Choroid plexus epithelial cell (primary cell): Measurements from ENCODE around the gene TSPAN12.

Source experiments
- DNase-seq: peaks from one replicate; pipeline ENCODE4 v3.0.0-alpha.2; 2010; ENCODE audit warnings: low read depth
- H3K4me3 ChIP-seq: 2 replicates; pipeline ENCODE4 v1.5.1; 2011; ENCODE audit warnings: low read depth, mild to moderate bottlenecking, control low read depth, low read length, moderate library complexity
- CTCF ChIP-seq: conservative IDR thresholded peaks from 2 replicates; pipeline ENCODE4 v1.5.1; 2011; ENCODE audit warnings: low read depth, mild to moderate bottlenecking, control low read depth, inconsistent platforms, low read length, moderate library complexity

The TSPAN12 gene

DNA sequence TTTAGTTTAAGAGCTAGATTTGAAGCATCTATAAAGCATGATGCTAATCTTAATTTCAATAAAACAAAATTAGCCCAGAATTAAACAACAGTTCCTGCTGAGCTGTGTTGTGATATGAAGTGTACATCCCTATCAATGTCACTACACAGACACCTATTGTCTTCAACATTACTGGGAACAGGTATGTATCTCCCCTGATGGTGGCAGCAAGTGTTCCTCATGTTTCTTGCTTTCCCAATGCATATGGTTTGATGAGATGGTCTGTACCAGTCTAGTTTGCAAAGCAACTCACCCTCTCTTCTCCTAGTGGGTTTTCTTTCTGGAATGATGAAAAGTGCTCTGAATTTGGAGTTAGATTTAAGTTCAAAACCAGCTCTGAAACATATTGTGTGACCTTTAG is 38.1 kb downstream of the TSPAN12 start:
- DNase-seq: no peak
- H3K4me3 ChIP-seq: no peak overlapping the region
- TF ChIP-seq CTCF: no peak

DNA sequence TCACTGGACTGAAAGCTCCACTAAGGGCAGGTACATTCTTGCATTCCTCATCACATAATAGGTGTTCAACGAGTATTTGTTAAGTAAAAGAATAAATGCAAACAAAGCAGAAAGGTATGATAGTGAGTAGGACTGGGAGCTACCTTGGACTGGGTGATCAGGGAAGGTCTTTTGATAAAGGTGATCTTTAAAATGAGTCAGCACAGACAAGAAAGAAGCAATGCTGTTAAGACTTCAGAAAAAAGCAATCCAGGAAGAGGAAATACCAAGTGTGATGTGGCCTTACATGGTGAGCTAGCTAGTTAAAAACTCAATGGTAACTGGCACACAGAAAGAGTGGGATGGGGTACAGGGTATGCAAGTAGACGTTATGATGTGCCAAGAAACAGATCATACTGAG is 40.1 kb downstream of the TSPAN12 start:
- TF ChIP-seq CTCF: no peak
- H3K4me3 ChIP-seq: no peak overlapping the region
- no peak for DNase-seq

- H3K4me3 ChIP-seq: no peak overlapping the region
- no peak for DNase-seq
- no peak for TF ChIP-seq CTCF
Measured at GRCh38 chr7:120814253-120814939, 43.5 kb downstream of the TSPAN12 start.

DNA sequence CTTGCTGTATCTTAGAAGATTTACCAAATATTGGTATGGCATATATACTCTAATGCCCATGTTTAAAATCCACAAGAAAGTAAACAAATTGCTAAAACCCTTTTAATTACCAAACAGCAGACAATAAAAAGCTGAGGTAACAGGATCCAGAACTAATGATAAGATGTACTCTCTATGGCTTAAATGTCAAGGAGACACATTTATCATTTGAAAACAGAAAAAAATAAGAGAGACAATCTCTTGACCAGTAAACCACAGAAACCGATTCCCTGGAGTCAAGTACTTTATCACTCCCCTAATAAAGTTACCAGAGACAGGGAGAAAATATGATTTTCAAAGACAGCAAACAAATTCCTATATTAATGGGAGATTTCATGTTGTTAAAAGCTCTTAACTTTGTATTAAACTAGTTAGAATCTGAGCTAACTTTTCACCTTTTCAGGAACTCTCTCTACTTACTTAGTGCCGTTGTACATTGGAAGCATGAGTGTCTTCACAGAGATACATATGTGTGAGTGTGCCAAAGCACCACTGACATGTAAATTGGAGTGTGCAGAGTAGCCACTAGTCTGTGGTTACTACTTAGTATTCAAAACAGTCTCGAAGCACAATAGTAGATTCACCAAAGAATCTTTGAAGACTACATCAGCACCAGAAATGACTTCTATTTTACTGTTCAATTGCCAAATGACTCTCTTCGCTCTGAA is 44.2 kb downstream of the TSPAN12 start:
- no peak overlapping the region for H3K4me3 ChIP-seq
- TF ChIP-seq CTCF: no peak
- no peak for DNase-seq

DNA sequence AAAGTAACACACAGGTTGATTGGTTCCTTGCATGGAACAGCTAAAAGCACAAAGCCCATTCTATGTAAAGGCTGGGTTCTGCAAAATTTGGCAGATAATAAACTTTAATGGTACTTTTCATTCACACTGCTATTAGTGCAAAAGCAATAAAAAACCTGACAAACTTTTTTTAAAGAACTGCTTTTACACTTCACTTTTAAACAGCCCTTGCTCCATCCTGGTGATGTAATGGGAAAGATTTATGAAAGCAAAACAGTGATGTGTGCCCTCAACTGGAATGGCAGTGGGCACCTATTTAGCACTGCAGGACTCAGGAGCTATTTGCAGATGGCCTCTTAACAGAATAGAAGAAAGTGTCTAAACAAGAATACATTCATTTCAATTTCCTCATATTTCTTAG is 44.9 kb downstream of the TSPAN12 start:
- no peak for TF ChIP-seq CTCF
- no peak overlapping the region for H3K4me3 ChIP-seq
- no peak for DNase-seq

GRCh38 chr7:120809260-120809659 is 48.7 kb downstream of the TSPAN12 start:
- TF ChIP-seq CTCF: no peak
- no peak overlapping the region for H3K4me3 ChIP-seq
- DNase-seq: no peak

- no peak for DNase-seq
- TF ChIP-seq CTCF: no peak
- no peak overlapping the region for H3K4me3 ChIP-seq
Measured at GRCh38 chr7:120807390-120807789, 50.6 kb downstream of the TSPAN12 start.
